Chondrocyte (in vitro differentiated cells): ENCODE measurements around the gene PRKCB. TPM values are rescaled to one million over a fixed set of nuclear protein-coding genes. Genes with fewer than 3 reads are reported as not detected.

Experiments used
- DNase-seq: peaks from one replicate; pipeline ENCODE4 v3.0.0; 2021; ENCODE audit warnings: mixed read lengths, low spot score
- H3K27ac Mint-ChIP-seq: one replicate; pipeline ENCODE4 v1.8.0; 2021; ENCODE audit warnings: mild to moderate bottlenecking, moderate library complexity, mixed read lengths; ENCODE audit not compliant: unreplicated experiment
- H3K27me3 Mint-ChIP-seq: 2 replicates; pipeline ENCODE4 v1.8.0; 2021; ENCODE audit warnings: low read depth, mixed read lengths
- H3K36me3 Mint-ChIP-seq: 2 replicates; pipeline ENCODE4 v1.8.0; 2021; ENCODE audit warnings: low read depth, mixed read lengths
- H3K4me1 Mint-ChIP-seq: 2 replicates; pipeline ENCODE4 v1.8.0; 2021; ENCODE audit warnings: low read depth, mild to moderate bottlenecking, mixed read lengths
- H3K4me3 Mint-ChIP-seq: one replicate; pipeline ENCODE4 v1.8.0; 2021; ENCODE audit warnings: mild to moderate bottlenecking, moderate library complexity, mixed read lengths; ENCODE audit not compliant: unreplicated experiment
- H3K9me3 Mint-ChIP-seq: 2 replicates; pipeline ENCODE4 v1.8.0; 2021; ENCODE audit warnings: low read depth, mixed read lengths
- microRNA-seq: library from miRNA; unstranded; fragments of <30 nt; microRNA quantifications from one replicate; pipeline ENCODE4 v1.2.0, GENCODE V29; 2020; ENCODE audit warnings: borderline number of aligned reads
- total RNA-seq: library from RNA; stranded (reverse); gene quantifications from 3 replicates; pipeline ENCODE4 v1.2.1, GENCODE V29; 2021
- TF ChIP-seq, protein P1 (sequence below): fragments of 200-600 bp; sonication (generic); IDR thresholded peaks from 2 replicates; pipeline ENCODE4 v1.5.0; 2021; ENCODE audit warnings: antibody characterized with exemption, mild to moderate bottlenecking, moderate library complexity

The PRKCB gene
- total RNA-seq, 1 donor from 2014 or later = not detected

- Mint-ChIP-seq H3K27me3 (peaks cover 7% of the 10 kb centered on the region), H3K4me1 (no peaks in the 10 kb centered on the region), H3K27ac (no peak overlapping the region), H3K36me3 (no peaks in the 10 kb centered on the region), H3K9me3 (peaks cover 10% of the 10 kb centered on the region), H3K4me3 (no peak overlapping the region)
- DNase-seq = no peak
- TF ChIP-seq, protein P1, sequence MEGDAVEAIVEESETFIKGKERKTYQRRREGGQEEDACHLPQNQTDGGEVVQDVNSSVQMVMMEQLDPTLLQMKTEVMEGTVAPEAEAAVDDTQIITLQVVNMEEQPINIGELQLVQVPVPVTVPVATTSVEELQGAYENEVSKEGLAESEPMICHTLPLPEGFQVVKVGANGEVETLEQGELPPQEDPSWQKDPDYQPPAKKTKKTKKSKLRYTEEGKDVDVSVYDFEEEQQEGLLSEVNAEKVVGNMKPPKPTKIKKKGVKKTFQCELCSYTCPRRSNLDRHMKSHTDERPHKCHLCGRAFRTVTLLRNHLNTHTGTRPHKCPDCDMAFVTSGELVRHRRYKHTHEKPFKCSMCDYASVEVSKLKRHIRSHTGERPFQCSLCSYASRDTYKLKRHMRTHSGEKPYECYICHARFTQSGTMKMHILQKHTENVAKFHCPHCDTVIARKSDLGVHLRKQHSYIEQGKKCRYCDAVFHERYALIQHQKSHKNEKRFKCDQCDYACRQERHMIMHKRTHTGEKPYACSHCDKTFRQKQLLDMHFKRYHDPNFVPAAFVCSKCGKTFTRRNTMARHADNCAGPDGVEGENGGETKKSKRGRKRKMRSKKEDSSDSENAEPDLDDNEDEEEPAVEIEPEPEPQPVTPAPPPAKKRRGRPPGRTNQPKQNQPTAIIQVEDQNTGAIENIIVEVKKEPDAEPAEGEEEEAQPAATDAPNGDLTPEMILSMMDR = peak; percentile 67
These were observed 417.4 kb downstream of the PRKCB start for GRCh38 chr16:24253192-24253591.

- peaks cover 7% of the 10 kb centered on the region for H3K27me3 Mint-ChIP-seq
These were observed 419.9 kb downstream of the PRKCB start, which contains the start of gene CACNG3 for GRCh38 chr16:24255456-24256371. Gene CACNG3, plus strand, starts transcription at chr16:24256335. Its CDS starts 420 bp downstream, at chr16:24256755.

DNA sequence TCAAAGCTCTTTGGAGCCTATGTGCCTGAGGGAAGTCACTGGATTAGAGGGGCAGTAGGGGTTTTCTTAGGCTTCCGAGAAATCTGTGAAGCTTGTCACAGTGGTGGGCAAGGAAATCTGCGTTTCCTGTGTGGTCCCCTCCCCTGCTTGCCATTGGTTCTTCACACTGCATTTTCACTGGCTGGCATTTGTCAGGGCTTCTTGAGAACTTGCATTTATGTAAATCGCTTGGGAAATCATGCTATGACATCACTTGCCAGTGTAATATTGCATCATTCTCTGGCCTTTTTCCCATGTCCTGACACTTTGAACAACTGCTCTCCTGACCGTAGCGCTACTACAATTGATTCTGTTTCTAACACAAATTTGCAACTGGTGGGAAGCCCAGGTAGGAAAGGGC lies 422.2 kb downstream of the PRKCB start:
- TF ChIP-seq, protein P1 = no peak
- no peak for DNase-seq
- Mint-ChIP-seq H3K9me3 (no peaks in the 10 kb centered on the region), H3K4me3 (no peak overlapping the region), H3K27ac (no peak overlapping the region), H3K27me3 (peaks cover 7% of the 10 kb centered on the region), H3K36me3 (no peaks in the 10 kb centered on the region), H3K4me1 (no peaks in the 10 kb centered on the region)

More at GRCh38 chr16:24255456-24256371, 419.9 kb downstream of the PRKCB start, which contains the start of gene CACNG3:
- TF ChIP-seq, protein P1 = no peak
- no peak for DNase-seq
- no peaks in the 10 kb centered on the region for H3K36me3 Mint-ChIP-seq
- H3K4me3 Mint-ChIP-seq = no peak within 1 kb of the TSS
- H3K27ac Mint-ChIP-seq = no peak within 1 kb of the TSS
- no peaks in the 10 kb centered on the region for H3K4me1 Mint-ChIP-seq
- peaks cover 10% of the 10 kb centered on the region for H3K9me3 Mint-ChIP-seq

DNA sequence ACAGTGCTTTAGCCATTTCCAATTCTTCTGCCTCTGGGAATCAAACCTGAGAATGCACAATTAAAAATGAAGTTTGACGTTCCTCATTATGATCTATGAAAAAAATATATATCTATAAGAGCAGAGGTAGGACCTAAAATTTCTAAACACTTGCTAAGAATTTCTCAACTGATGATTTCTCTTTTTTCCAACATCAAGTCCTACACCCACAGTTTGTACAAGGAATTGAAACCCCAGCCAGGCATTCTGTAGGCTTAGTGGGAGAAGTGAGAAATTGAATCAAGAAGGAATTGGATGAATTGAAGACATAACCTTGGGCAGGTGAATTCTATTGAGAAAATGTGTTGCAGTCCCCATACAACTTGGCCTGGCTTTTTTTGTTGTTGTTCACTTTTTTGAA lies 423.0 kb downstream of the PRKCB start:
- Mint-ChIP-seq H3K27me3 (peaks cover 6% of the 10 kb centered on the region), H3K27ac (no peak overlapping the region), H3K9me3 (no peaks in the 10 kb centered on the region), H3K36me3 (no peaks in the 10 kb centered on the region), H3K4me1 (no peaks in the 10 kb centered on the region), H3K4me3 (no peak overlapping the region)
- TF ChIP-seq, protein P1 = no peak
- no peak for DNase-seq

GRCh38 chr16:24262816-24263215 lies 427.0 kb downstream of the PRKCB start:
- TF ChIP-seq, protein P1 = no peak
- Mint-ChIP-seq H3K9me3 (peaks cover 10% of the 10 kb centered on the region), H3K4me1 (no peaks in the 10 kb centered on the region), H3K4me3 (no peak overlapping the region), H3K36me3 (no peaks in the 10 kb centered on the region), H3K27me3 (no peaks in the 10 kb centered on the region), H3K27ac (no peak overlapping the region)
- DNase-seq = no peak

Small RNAs within 50 kb of the gene (microRNA-seq; reads per million reads assigned to microRNA genes)
- gene MIR1273H = not detected

Other genes with a start within 250 kb of the PRKCB start
- 62.5 to 79.2 TPM (median 62.6 TPM) in 3 replicates for gene NDUFAB1, start 239.7 kb upstream of the PRKCB start, total RNA-seq
- gene PALB2, start 194.7 kb upstream of the PRKCB start, total RNA-seq = 8.4 to 13.2 TPM (median 8.7 TPM) in 3 replicates
- gene DCTN5, start 194.5 kb upstream of the PRKCB start, total RNA-seq = 65.9 to 69.8 TPM (median 68.0 TPM) in 3 replicates
- 6.2 to 14.5 TPM (median 14.2 TPM) in 3 replicates for gene PLK1, start 157.1 kb upstream of the PRKCB start, total RNA-seq
- not detected in 3 replicates for gene ERN2, start 122.8 kb upstream of the PRKCB start, total RNA-seq
- gene CHP2, start 81.0 kb upstream of the PRKCB start, total RNA-seq = not detected in 3 replicates